ENCODE measurements around the gene TMEM81.
A peak's percentile ranks its signal among the peaks of the same experiment; 100 is the strongest.

TMEM81 gene

DNA sequence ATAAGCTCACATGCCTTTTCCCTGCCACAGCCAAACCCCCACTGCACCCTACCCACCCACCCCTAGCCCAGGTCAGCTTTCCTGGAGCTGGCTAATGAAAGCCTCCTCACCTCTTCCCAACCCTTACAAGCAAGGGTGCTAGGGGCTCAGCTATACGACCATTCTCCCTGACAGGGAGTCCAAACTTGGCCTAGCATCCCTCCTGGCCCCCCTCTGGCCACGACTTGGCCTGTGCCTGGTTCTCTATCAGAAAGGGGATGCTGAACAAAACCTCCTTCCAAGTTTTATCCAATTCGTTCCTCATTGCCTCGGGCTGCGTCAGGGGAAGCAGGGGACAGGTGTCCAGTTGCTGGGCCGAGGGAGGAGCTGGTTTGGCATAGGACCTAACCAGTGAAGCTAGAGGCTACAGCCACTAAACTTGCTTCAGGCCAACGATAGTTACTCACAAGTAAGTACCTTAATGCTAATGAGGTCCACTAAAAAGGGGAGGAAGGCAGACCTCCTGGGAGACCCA is 8.6 kb downstream of the TMEM81 start:
- no peak for DNase-seq

DNA sequence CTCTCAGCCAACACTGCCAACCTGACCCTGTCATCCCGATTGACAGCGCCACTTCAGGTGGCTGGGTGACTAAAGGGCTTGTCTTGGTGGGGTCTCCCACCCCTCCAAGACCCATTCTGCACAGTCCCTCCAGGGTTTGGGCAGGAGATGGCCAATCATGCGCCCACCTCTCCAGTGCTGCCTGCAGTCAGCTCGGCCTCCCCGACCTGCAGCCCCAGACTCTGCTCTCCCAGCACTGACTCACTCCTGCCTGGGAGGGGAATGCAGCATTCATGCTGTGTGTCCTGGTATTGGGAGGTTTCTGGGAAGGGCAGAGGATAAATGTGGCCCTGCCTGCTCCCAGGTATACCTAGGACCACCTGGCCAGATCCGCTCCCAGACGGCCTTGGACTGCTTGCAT is 9.7 kb downstream of the TMEM81 start:
- DNase-seq = no peak

GRCh38 chr1:205074084-205074483 is 10.2 kb downstream of the TMEM81 start:
- DNase-seq = no peak

DNA sequence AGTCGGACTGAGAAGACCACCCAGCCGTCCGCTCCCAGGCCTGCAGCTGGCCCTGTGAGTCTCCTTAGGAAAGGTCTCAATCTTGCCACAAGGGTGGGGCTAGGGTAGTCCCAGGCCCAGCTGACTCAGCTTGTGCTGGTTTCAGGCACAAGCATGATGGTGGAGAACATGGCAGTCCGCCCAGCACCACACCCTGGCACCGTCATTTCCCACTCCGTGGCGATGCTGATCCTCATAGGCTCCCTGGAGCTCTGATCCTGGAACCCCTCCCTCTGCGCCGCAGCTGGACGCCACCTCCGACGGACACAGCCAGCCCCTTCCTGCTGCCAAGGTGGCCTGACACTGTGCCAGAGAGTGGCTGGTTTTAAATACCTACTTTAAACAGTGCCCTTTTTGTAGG is 10.7 kb downstream of the TMEM81 start:
- DNase-seq = no peak

- no peak for DNase-seq
These were observed 11.4 kb downstream of the TMEM81 start for GRCh38 chr1:205072881-205073280.

DNA sequence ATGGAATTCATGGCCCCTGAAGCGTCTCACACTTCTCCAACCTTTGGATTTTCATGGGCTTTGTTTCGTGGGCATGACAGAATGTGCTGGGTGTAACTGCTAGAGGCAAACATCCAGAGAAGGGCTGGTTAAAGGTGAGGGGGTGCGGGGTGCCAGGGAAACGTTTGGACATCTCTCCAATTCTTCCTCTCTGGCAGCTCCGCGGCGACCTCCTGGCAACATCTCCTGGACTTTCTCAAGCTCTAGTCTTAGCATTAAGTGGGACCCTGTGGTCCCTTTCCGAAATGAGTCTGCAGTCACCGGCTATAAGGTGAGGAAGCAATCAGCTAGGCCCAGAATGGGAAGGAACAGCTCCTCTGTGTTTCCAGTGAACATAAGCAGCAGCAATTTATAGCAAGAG is 12.0 kb downstream of the TMEM81 start:
- no peak for DNase-seq

DNA sequence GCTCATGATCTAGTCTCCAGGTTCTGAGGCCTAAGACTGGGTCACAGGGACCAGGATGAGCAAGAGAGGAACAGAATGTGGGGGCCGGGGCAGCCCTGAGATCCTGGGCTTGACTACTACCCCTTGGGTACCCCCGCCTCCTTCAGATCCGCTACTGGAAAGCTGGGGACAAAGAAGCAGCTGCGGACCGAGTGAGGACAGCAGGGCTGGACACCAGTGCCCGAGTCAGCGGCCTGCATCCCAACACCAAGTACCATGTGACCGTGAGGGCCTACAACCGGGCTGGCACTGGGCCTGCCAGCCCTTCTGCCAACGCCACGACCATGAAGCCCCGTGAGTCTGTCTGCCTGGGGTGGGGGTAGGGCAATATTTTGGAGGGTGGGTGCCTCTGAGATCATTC is 12.5 kb downstream of the TMEM81 start:
- DNase-seq = no peak

GRCh38 chr1:205071028-205071409 is 13.2 kb downstream of the TMEM81 start:
- no peak for DNase-seq

GRCh38 chr1:205069371-205070125 is 14.7 kb downstream of the TMEM81 start:
- no peak for DNase-seq

- no peak for DNase-seq
These were observed 15.7 kb downstream of the TMEM81 start for GRCh38 chr1:205068457-205069040.

DNA sequence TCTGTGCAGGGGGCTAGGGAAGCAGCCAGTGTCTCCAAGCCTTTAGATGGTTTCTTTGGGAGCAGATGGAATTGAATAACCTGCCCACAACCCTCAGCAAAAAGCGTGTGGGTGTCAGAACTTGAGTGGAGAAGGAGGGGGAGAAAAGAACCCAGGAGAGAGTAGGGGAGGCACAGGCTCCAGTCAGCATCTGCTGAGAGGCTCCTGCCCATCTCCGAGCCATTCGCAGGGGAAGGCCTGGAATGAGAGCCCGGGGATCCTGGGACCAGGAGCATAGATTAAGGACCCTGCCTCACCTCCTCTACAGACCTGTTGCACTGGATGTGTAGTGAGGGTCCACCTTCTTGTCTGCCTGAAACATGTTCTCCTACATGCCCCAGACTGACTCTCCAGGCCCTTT is 16.3 kb downstream of the TMEM81 start:
- no peak for DNase-seq

- DNase-seq = no peak
These were observed 17.2 kb downstream of the TMEM81 start for GRCh38 chr1:205067031-205067430.

GRCh38 chr1:205066141-205066818 is 18.0 kb downstream of the TMEM81 start:
- DNase-seq = no peak

- no peak for DNase-seq
These were observed 18.6 kb downstream of the TMEM81 start for GRCh38 chr1:205065666-205066065.

DNA sequence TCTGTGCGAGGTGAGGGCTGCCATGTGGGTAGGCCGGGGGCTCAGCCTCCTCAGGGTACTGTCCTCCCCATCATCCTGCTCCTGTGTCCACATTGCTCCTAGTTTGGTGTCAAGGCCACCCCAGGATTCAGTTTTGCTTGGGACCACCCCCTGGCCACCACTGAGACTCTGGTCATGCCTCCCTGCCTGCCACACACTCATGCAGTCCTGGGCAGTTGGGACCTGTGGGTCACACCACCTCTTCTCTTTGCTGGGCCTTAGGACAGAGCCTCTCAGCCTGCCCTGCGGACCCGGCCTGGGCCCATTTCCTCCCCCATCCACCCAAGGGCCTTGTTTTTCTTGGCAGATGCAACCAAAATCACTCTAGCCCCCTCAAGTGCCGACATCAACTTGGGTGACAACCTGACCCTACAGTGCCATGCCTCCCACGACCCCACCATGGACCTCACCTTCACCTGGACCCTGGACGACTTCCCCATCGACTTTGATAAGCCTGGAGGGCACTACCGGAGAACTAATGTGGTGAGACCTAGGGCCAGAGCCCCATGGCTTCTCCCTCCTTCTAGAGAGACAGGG is 19.4 kb downstream of the TMEM81 start:
- DNase-seq = no peak

- DNase-seq = no peak
These were observed 20.0 kb downstream of the TMEM81 start for GRCh38 chr1:205064301-205064700.

DNA sequence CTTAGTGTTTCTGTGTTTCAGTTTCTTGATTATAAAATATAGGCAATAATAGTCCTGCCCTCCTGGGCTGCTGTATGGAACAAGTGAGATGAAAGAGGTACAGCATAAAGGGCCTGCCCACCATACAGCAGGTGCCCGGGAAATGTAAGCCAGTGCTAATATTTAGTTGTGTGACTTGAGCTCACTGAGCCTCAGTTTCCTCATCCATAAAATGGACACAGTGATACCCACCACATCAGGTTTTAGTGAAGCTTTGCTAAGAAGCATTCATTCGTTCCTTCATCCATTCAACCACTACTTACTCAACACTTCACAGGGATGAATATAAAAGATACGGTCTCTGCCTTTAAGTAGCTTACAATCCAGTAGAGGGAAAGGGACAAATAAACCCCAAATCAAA is 21.4 kb downstream of the TMEM81 start:
- no peak for DNase-seq

- DNase-seq = no peak
These were observed 21.9 kb downstream of the TMEM81 start for GRCh38 chr1:205062319-205062718.

DNA sequence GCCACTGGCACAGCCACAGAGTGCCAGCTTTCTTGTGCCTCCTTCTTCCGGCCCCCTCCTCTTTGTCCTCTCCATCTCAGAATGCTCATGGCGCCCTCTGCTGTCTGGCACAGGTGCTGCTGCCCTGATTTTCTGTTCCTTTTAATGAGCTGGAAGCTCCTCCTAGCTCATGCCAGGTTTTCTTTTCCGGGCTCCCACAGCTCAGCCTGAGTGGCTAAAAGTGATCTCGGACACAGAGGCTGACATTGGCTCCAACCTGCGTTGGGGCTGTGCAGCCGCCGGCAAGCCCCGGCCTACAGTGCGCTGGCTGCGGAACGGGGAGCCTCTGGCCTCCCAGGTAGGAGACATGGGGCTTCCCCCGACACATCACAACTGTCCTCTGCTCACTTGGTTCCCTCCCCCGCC is 22.6 kb downstream of the TMEM81 start:
- DNase-seq = peak; percentile 56 to 63

- no peak for DNase-seq
These were observed 23.0 kb downstream of the TMEM81 start for GRCh38 chr1:205061227-205061626.

DNA sequence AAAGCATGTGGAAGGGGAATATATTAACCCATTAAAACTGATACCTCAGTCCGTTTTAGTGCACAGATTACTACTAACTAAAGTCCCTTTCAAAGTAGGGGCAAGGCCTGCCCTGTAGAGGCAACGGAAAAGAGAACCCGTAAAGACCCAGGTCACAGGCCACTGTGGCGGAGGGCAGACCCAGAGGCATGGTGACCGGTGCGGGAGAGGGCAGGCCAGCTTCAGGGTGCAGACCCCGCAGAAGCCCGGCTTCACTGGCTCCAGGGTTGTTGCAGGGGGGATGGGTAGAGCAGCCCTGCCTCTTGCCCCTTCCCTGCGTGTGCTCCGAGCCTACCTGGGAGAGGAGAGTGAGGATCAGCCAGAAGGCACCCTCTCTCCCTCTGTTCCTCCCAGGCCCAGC is 23.5 kb downstream of the TMEM81 start:
- DNase-seq = no peak

- no peak for DNase-seq
These were observed 24.6 kb downstream of the TMEM81 start for GRCh38 chr1:205059660-205060059.

- DNase-seq = no peak
These were observed 25.4 kb downstream of the TMEM81 start for GRCh38 chr1:205058853-205059252.
